NCI-H2227 (cell line): ENCODE data around the gene ABCB11.
"Not testable (repeated sequence)": the region's sequence is repeated elsewhere in the genome, so short reads cannot be mapped to it uniquely, and the experiment has no call there.

Experiments used
- DNase-seq: peaks from one replicate; lab custom pipeline; 2025; ENCODE audit not compliant: unreplicated experiment; lab: John Stamatoyannopoulos, UW

ABCB11 gene

GRCh38 chr2:169031202-169031601 is at the start of gene ABCB11:
ABCB11 (minus strand) TSS chr2:169031324; CDS start chr2:169018125, 13,199 bp downstream.
- DNase-seq: no peak

- no peak for DNase-seq
These were observed 49.3 kb upstream of the ABCB11 start for GRCh38 chr2:169080250-169081069.

- no peak for DNase-seq
These were observed 46.6 kb upstream of the ABCB11 start for GRCh38 chr2:169077674-169078240.

- DNase-seq: no peak
These were observed 43.0 kb upstream of the ABCB11 start for GRCh38 chr2:169073963-169074751.

GRCh38 chr2:169073211-169073962 is 42.3 kb upstream of the ABCB11 start:
- DNase-seq: no peak

- no peak for DNase-seq
These were observed 41.2 kb upstream of the ABCB11 start for GRCh38 chr2:169072163-169072925.

- DNase-seq: no peak
These were observed 40.3 kb upstream of the ABCB11 start for GRCh38 chr2:169071455-169071854.

- no peak for DNase-seq
These were observed 38.7 kb upstream of the ABCB11 start for GRCh38 chr2:169069833-169070232.

GRCh38 chr2:169069341-169069740 is 38.2 kb upstream of the ABCB11 start, which contains the start of gene DHRS9:
DHRS9 (plus strand) TSS chr2:169069563; CDS start chr2:169081582, 12,019 bp downstream.
- DNase-seq: no peak

GRCh38 chr2:169066897-169067296 is 35.8 kb upstream of the ABCB11 start:
- DNase-seq: no peak

GRCh38 chr2:169065864-169066517 is 34.9 kb upstream of the ABCB11 start:
- no peak for DNase-seq

- DNase-seq: no peak
These were observed 34.3 kb upstream of the ABCB11 start for GRCh38 chr2:169065422-169065821.

- DNase-seq: not testable (repeated sequence)
These were observed 33.1 kb upstream of the ABCB11 start for GRCh38 chr2:169064199-169064598.

GRCh38 chr2:169054575-169054974 is 23.5 kb upstream of the ABCB11 start:
- DNase-seq: not testable (repeated sequence)

- no peak for DNase-seq
These were observed 19.5 kb upstream of the ABCB11 start for GRCh38 chr2:169050476-169051240.

GRCh38 chr2:169049142-169049541 is 18.0 kb upstream of the ABCB11 start:
- no peak for DNase-seq

- no peak for DNase-seq
These were observed 16.4 kb upstream of the ABCB11 start for GRCh38 chr2:169047256-169048250.
